NCI-H2029 treated with DMSO at 0.1 percent for 48 hours (cell line): Measurements from ENCODE around the gene PAPPA2.
"Not testable (repeated sequence)": the region's sequence is repeated elsewhere in the genome, so short reads cannot be mapped to it uniquely, and the experiment has no call there.

ENCODE experiments used
- DNase-seq: peaks from one replicate; lab custom pipeline; 2025; lab: John Stamatoyannopoulos, UW

Gene PAPPA2

GRCh38 chr1:176693697-176694329, 230.8 kb downstream of the PAPPA2 start:
- no peak for DNase-seq

GRCh38 chr1:176694713-176695112, 231.7 kb downstream of the PAPPA2 start:
- DNase-seq = no peak

- peak; percentile 52 for DNase-seq
Measured at GRCh38 chr1:176696109-176696508, 233.1 kb downstream of the PAPPA2 start.

- no peak for DNase-seq
Measured at GRCh38 chr1:176696689-176697088, 233.7 kb downstream of the PAPPA2 start.

- no peak for DNase-seq
Measured at GRCh38 chr1:176699821-176700220, 236.8 kb downstream of the PAPPA2 start.

- no peak for DNase-seq
Measured at GRCh38 chr1:176701151-176701866, 238.3 kb downstream of the PAPPA2 start.

GRCh38 chr1:176702901-176703300, 239.9 kb downstream of the PAPPA2 start:
- no peak for DNase-seq

GRCh38 chr1:176705585-176705984, 242.6 kb downstream of the PAPPA2 start:
- DNase-seq = no peak

- DNase-seq = peak; percentile 7
Measured at GRCh38 chr1:176717066-176717750, 254.2 kb downstream of the PAPPA2 start.

- no peak for DNase-seq
Measured at GRCh38 chr1:176719447-176719846, 256.5 kb downstream of the PAPPA2 start.

- no peak for DNase-seq
Measured at GRCh38 chr1:176720838-176721237, 257.9 kb downstream of the PAPPA2 start.

- DNase-seq = no peak
Measured at GRCh38 chr1:176733661-176734060, 270.7 kb downstream of the PAPPA2 start.

- no peak for DNase-seq
Measured at GRCh38 chr1:176735201-176735600, 272.2 kb downstream of the PAPPA2 start.

- no peak for DNase-seq
Measured at GRCh38 chr1:176736015-176736414, 273.0 kb downstream of the PAPPA2 start.

GRCh38 chr1:176741181-176741580, 278.2 kb downstream of the PAPPA2 start:
- DNase-seq = no peak

- DNase-seq = no peak
Measured at GRCh38 chr1:176742322-176742721, 279.3 kb downstream of the PAPPA2 start.

- no peak for DNase-seq
Measured at GRCh38 chr1:176744142-176744541, 281.2 kb downstream of the PAPPA2 start.

- DNase-seq = no peak
Measured at GRCh38 chr1:176745945-176746344, 283.0 kb downstream of the PAPPA2 start.

- DNase-seq = no peak
Measured at GRCh38 chr1:176752505-176752904, 289.5 kb downstream of the PAPPA2 start.

- DNase-seq = no peak
Measured at GRCh38 chr1:176754676-176755075, 291.7 kb downstream of the PAPPA2 start.

- DNase-seq = not testable (repeated sequence)
Measured at GRCh38 chr1:176756817-176757216, 293.8 kb downstream of the PAPPA2 start.

GRCh38 chr1:176765608-176766007, 302.6 kb downstream of the PAPPA2 start:
- DNase-seq = no peak

GRCh38 chr1:176766779-176767178, 303.8 kb downstream of the PAPPA2 start:
- no peak for DNase-seq
